Femur (tissue), 1 donor: Measurements from ENCODE around the gene MOB1B.

Source experiments
- DNase-seq: peaks from one replicate; pipeline ENCODE4 v3.0.0-alpha.2; 2017

MOB1B gene

GRCh38 chr4:70915036-70915815, 13.1 kb downstream of the MOB1B start:
- DNase-seq, result no peak

- DNase-seq, result no peak
These were observed 13.8 kb downstream of the MOB1B start for GRCh38 chr4:70915874-70916559.

- DNase-seq, result no peak
These were observed 18.4 kb downstream of the MOB1B start for GRCh38 chr4:70920592-70920991.

- no peak for DNase-seq
These were observed 23.2 kb downstream of the MOB1B start for GRCh38 chr4:70925418-70925817.

- no peak for DNase-seq
These were observed 23.9 kb downstream of the MOB1B start for GRCh38 chr4:70925899-70926635.

- no peak for DNase-seq
These were observed 25.5 kb downstream of the MOB1B start for GRCh38 chr4:70927502-70928137.

- no peak for DNase-seq
These were observed 28.5 kb downstream of the MOB1B start for GRCh38 chr4:70930530-70931256.

GRCh38 chr4:70931347-70931746, 29.2 kb downstream of the MOB1B start:
- no peak for DNase-seq

- DNase-seq, result no peak
These were observed 30.8 kb downstream of the MOB1B start for GRCh38 chr4:70932984-70933383.

GRCh38 chr4:70935038-70935695, 33.0 kb downstream of the MOB1B start:
- no peak for DNase-seq

GRCh38 chr4:70936200-70936787, 34.1 kb downstream of the MOB1B start:
- DNase-seq, result no peak

GRCh38 chr4:70938086-70938485, 35.9 kb downstream of the MOB1B start:
- DNase-seq, result no peak

GRCh38 chr4:70940134-70940533, 38.0 kb downstream of the MOB1B start:
- DNase-seq, result no peak

- DNase-seq, result no peak
These were observed 40.9 kb downstream of the MOB1B start for GRCh38 chr4:70943114-70943513.

- DNase-seq, result no peak
These were observed 42.9 kb downstream of the MOB1B start for GRCh38 chr4:70945046-70945445.

GRCh38 chr4:70945452-70946055, 43.4 kb downstream of the MOB1B start:
- DNase-seq, result no peak

- DNase-seq, result no peak
These were observed 44.8 kb downstream of the MOB1B start for GRCh38 chr4:70946939-70947338.

- no peak for DNase-seq
These were observed 46.6 kb downstream of the MOB1B start for GRCh38 chr4:70948665-70949260.

- DNase-seq, result no peak
These were observed 51.9 kb downstream of the MOB1B start for GRCh38 chr4:70954032-70954431.

GRCh38 chr4:70956549-70957210, 54.5 kb downstream of the MOB1B start:
- DNase-seq, result no peak
